Stimulated activated naive CD8-positive, alpha-beta T cell treated with anti-CD3 and anti-CD28 coated beads, Interleukin-15, amount 100 ng/mL, for 72 hours (primary cell): ENCODE measurements around the gene UBL7.

Experiments
- ATAC-seq: fragments of 150-1000 bp; cut with Tn5 transposase; 2 replicates; pipeline ENCODE4 v1.10.0; 2021; ENCODE audit warnings: mild to moderate bottlenecking, moderate library complexity
- DNase-seq, 2 donors: peaks; one replicate each; pipeline ENCODE4 v3.0.0; 2021 to 2022
- H3K27ac Mint-ChIP-seq, 2 donors: one replicate each; pipeline ENCODE4 v1.8.0; 2022; ENCODE audit warnings: mild to moderate bottlenecking in 2 of 2, mixed read lengths in 2 of 2, moderate library complexity in 2 of 2
- H3K27me3 Mint-ChIP-seq: one replicate; pipeline ENCODE4 v1.8.0; 2022; ENCODE audit warnings: mixed read lengths
- H3K4me1 Mint-ChIP-seq: one replicate; pipeline ENCODE4 v1.8.0; 2022; ENCODE audit warnings: mild to moderate bottlenecking, mixed read lengths
- H3K4me3 Mint-ChIP-seq, 2 donors: one replicate each; pipeline ENCODE4 v1.8.0; 2022; ENCODE audit warnings: mild to moderate bottlenecking in 2 of 2, mixed read lengths in 2 of 2, moderate library complexity in 1 of 2
- H3K9me3 Mint-ChIP-seq, 2 donors: one replicate each; pipeline ENCODE4 v1.8.0; 2022; ENCODE audit warnings: mixed read lengths in 2 of 2

Gene UBL7

GRCh38 chr15:74414603-74415338 lies 46.2 kb downstream of the UBL7 start:
- H3K4me1 Mint-ChIP-seq, result peaks cover 55% of the 10 kb centered on the region
- no peak for ATAC-seq
- H3K27ac Mint-ChIP-seq, result no peak overlapping the region
- H3K27me3 Mint-ChIP-seq, result no peaks in the 10 kb centered on the region
- DNase-seq, result no peak
- H3K9me3 Mint-ChIP-seq, result no peaks in the 10 kb centered on the region
- H3K4me3 Mint-ChIP-seq, result no peak overlapping the region

GRCh38 chr15:74414081-74414580 lies 46.8 kb downstream of the UBL7 start:
- no peaks in the 10 kb centered on the region for H3K9me3 Mint-ChIP-seq
- H3K4me3 Mint-ChIP-seq, result no peak overlapping the region

GRCh38 chr15:74413350-74414080 lies 47.4 kb downstream of the UBL7 start:
- ATAC-seq (no peak), DNase-seq (no peak)
- H3K9me3 Mint-ChIP-seq, result no peaks in the 10 kb centered on the region
- no peak overlapping the region for H3K4me3 Mint-ChIP-seq
- H3K27me3 Mint-ChIP-seq, result no peaks in the 10 kb centered on the region
- peak overlapping the region; percentile 51 to 75 for H3K27ac Mint-ChIP-seq
- peaks cover 49% of the 10 kb centered on the region for H3K4me1 Mint-ChIP-seq

More at GRCh38 chr15:74414081-74414580, 46.8 kb downstream of the UBL7 start:
- DNase-seq, result no peak
- no peaks in the 10 kb centered on the region for H3K27me3 Mint-ChIP-seq
- peak overlapping the region in 1 of 2 donors; percentile 67 for H3K27ac Mint-ChIP-seq
- peaks cover 49% of the 10 kb centered on the region for H3K4me1 Mint-ChIP-seq
- ATAC-seq, result no peak

GRCh38 chr15:74412159-74412558 lies 48.8 kb downstream of the UBL7 start:
- H3K4me3 Mint-ChIP-seq, result no peak overlapping the region
- H3K27me3 Mint-ChIP-seq, result no peaks in the 10 kb centered on the region
- H3K9me3 Mint-ChIP-seq, result no peaks in the 10 kb centered on the region
- DNase-seq (no peak), ATAC-seq (no peak)
- no peak overlapping the region for H3K27ac Mint-ChIP-seq
- H3K4me1 Mint-ChIP-seq, result peaks cover 48% of the 10 kb centered on the region

GRCh38 chr15:74411686-74412085 lies 49.3 kb downstream of the UBL7 start:
- no peak for DNase-seq
- Mint-ChIP-seq H3K4me1 (peaks cover 48% of the 10 kb centered on the region), H3K4me3 (no peak overlapping the region), H3K27ac (peak overlapping the region in 1 of 2 donors; percentile 79), H3K27me3 (no peaks in the 10 kb centered on the region), H3K9me3 (no peaks in the 10 kb centered on the region)
- no peak for ATAC-seq

- DNase-seq (no peak), ATAC-seq (no peak)
- no peaks in the 10 kb centered on the region for H3K27me3 Mint-ChIP-seq
- H3K4me1 Mint-ChIP-seq, result peaks cover 48% of the 10 kb centered on the region
- no peaks in the 10 kb centered on the region for H3K9me3 Mint-ChIP-seq
- H3K27ac Mint-ChIP-seq, result no peak overlapping the region
- H3K4me3 Mint-ChIP-seq, result no peak overlapping the region
These were observed 50.5 kb downstream of the UBL7 start for GRCh38 chr15:74410502-74410901.

- Mint-ChIP-seq H3K4me1 (peaks cover 46% of the 10 kb centered on the region), H3K9me3 (no peaks in the 10 kb centered on the region), H3K4me3 (no peak overlapping the region), H3K27me3 (no peaks in the 10 kb centered on the region), H3K27ac (no peak overlapping the region)
- ATAC-seq, result no peak
- no peak for DNase-seq
These were observed 51.7 kb downstream of the UBL7 start for GRCh38 chr15:74409225-74409624.

- Mint-ChIP-seq H3K27me3 (no peaks in the 10 kb centered on the region), H3K4me1 (peaks cover 46% of the 10 kb centered on the region), H3K9me3 (no peaks in the 10 kb centered on the region), H3K4me3 (no peak overlapping the region), H3K27ac (no peak overlapping the region)
- DNase-seq (no peak), ATAC-seq (no peak)
These were observed 52.1 kb downstream of the UBL7 start for GRCh38 chr15:74408815-74409214.

- Mint-ChIP-seq H3K27me3 (no peaks in the 10 kb centered on the region), H3K4me1 (peaks cover 49% of the 10 kb centered on the region), H3K4me3 (no peak overlapping the region), H3K27ac (peak overlapping the region in 1 of 2 donors; percentile 42), H3K9me3 (no peaks in the 10 kb centered on the region)
- peak; percentile 4 for ATAC-seq
- DNase-seq, result no peak
These were observed 52.6 kb downstream of the UBL7 start for GRCh38 chr15:74408385-74408784.

GRCh38 chr15:74406992-74407705 lies 53.8 kb downstream of the UBL7 start:
- H3K27ac Mint-ChIP-seq, result peak overlapping the region; percentile 26 to 57
- no peaks in the 10 kb centered on the region for H3K9me3 Mint-ChIP-seq
- peaks cover 62% of the 10 kb centered on the region for H3K4me1 Mint-ChIP-seq
- no peaks in the 10 kb centered on the region for H3K27me3 Mint-ChIP-seq
- no peak overlapping the region for H3K4me3 Mint-ChIP-seq
- ATAC-seq (no peak), DNase-seq (no peak)

- no peak for ATAC-seq
- peaks cover 68% of the 10 kb centered on the region for H3K4me1 Mint-ChIP-seq
- no peaks in the 10 kb centered on the region for H3K27me3 Mint-ChIP-seq
- peak overlapping the region; percentile 1 to 57 for H3K27ac Mint-ChIP-seq
- no peaks in the 10 kb centered on the region for H3K9me3 Mint-ChIP-seq
- DNase-seq, result no peak
- no peak overlapping the region for H3K4me3 Mint-ChIP-seq
These were observed 54.4 kb downstream of the UBL7 start for GRCh38 chr15:74406517-74406916.

- Mint-ChIP-seq H3K4me1 (peaks cover 75% of the 10 kb centered on the region), H3K27me3 (no peaks in the 10 kb centered on the region), H3K9me3 (no peaks in the 10 kb centered on the region), H3K4me3 (no peak overlapping the region), H3K27ac (no peak overlapping the region)
- no peak for DNase-seq
- ATAC-seq, result no peak
These were observed 55.1 kb downstream of the UBL7 start for GRCh38 chr15:74405823-74406222.

GRCh38 chr15:74403991-74404563 lies 56.9 kb downstream of the UBL7 start:
- peak overlapping the region; percentile 24 to 51 for H3K4me3 Mint-ChIP-seq
- H3K4me1 Mint-ChIP-seq, result peaks cover 92% of the 10 kb centered on the region
- ATAC-seq (no peak), DNase-seq (no peak)
- H3K27me3 Mint-ChIP-seq, result no peaks in the 10 kb centered on the region
- H3K9me3 Mint-ChIP-seq, result no peaks in the 10 kb centered on the region
- H3K27ac Mint-ChIP-seq, result peak overlapping the region in 1 of 2 donors; percentile 90

GRCh38 chr15:74403588-74403919 lies 57.4 kb downstream of the UBL7 start:
- Mint-ChIP-seq H3K4me1 (peaks cover 92% of the 10 kb centered on the region), H3K4me3 (peak overlapping the region; percentile 24 to 51), H3K27ac (peak overlapping the region; percentile 48 to 90), H3K9me3 (no peaks in the 10 kb centered on the region), H3K27me3 (no peaks in the 10 kb centered on the region)
- DNase-seq (no peak), ATAC-seq (no peak)

GRCh38 chr15:74402873-74403587 lies 57.9 kb downstream of the UBL7 start:
- Mint-ChIP-seq H3K4me1 (peaks cover 93% of the 10 kb centered on the region), H3K4me3 (peak overlapping the region; percentile 24 to 51), H3K9me3 (no peaks in the 10 kb centered on the region), H3K27ac (peak overlapping the region; percentile 81 to 90), H3K27me3 (no peaks in the 10 kb centered on the region)
- DNase-seq (peak; percentile 61 to 91), ATAC-seq (peak; percentile 85)
